HG03159 (cell line): Measurements from ENCODE around the gene DHRSX.
"Not testable (repeated sequence)": the region's sequence is repeated elsewhere in the genome, so short reads cannot be mapped to it uniquely, and the experiment has no call there.

Experiments
- ATAC-seq: cut with Tn5 transposase; IDR thresholded peaks from one replicate; pipeline ENCODE4 v1.9.1; 2021; ENCODE audit warnings: mild to moderate bottlenecking, moderate library complexity; ENCODE audit not compliant: unreplicated experiment

DHRSX gene

GRCh38 chrX:2376166-2376565, 124.6 kb downstream of the DHRSX start:
- ATAC-seq: no peak

GRCh38 chrX:2374086-2374485, 126.7 kb downstream of the DHRSX start:
- no peak for ATAC-seq

GRCh38 chrX:2373615-2374014, 127.2 kb downstream of the DHRSX start:
- ATAC-seq: no peak

GRCh38 chrX:2371026-2371711, 129.6 kb downstream of the DHRSX start:
- no peak for ATAC-seq

GRCh38 chrX:2370456-2370855, 130.3 kb downstream of the DHRSX start:
- no peak for ATAC-seq

GRCh38 chrX:2369206-2369605, 131.6 kb downstream of the DHRSX start:
- ATAC-seq: no peak

- ATAC-seq: no peak
Measured at GRCh38 chrX:2360731-2361130, 140.0 kb downstream of the DHRSX start.

GRCh38 chrX:2359522-2359921, 141.3 kb downstream of the DHRSX start:
- not testable (repeated sequence) for ATAC-seq

- ATAC-seq: no peak
Measured at GRCh38 chrX:2351999-2352995, 148.5 kb downstream of the DHRSX start.

GRCh38 chrX:2351321-2351720, 149.5 kb downstream of the DHRSX start:
- no peak for ATAC-seq

- not testable (repeated sequence) for ATAC-seq
Measured at GRCh38 chrX:2350703-2351102, 150.1 kb downstream of the DHRSX start.

- not testable (repeated sequence) for ATAC-seq
Measured at GRCh38 chrX:2350036-2350435, 150.7 kb downstream of the DHRSX start.

GRCh38 chrX:2348211-2348610, 152.6 kb downstream of the DHRSX start:
- ATAC-seq: no peak

- no peak for ATAC-seq
Measured at GRCh38 chrX:2346158-2346557, 154.6 kb downstream of the DHRSX start.

GRCh38 chrX:2345562-2345961, 155.2 kb downstream of the DHRSX start:
- ATAC-seq: no peak

- ATAC-seq: no peak
Measured at GRCh38 chrX:2343413-2343812, 157.4 kb downstream of the DHRSX start.

- no peak for ATAC-seq
Measured at GRCh38 chrX:2342874-2343273, 157.9 kb downstream of the DHRSX start.

GRCh38 chrX:2342281-2342688, 158.5 kb downstream of the DHRSX start:
- ATAC-seq: no peak

- no peak for ATAC-seq
Measured at GRCh38 chrX:2340991-2341390, 159.8 kb downstream of the DHRSX start.

- ATAC-seq: no peak
Measured at GRCh38 chrX:2336181-2336580, 164.6 kb downstream of the DHRSX start.

GRCh38 chrX:2334237-2334636, 166.5 kb downstream of the DHRSX start:
- no peak for ATAC-seq

GRCh38 chrX:2332252-2332651, 168.5 kb downstream of the DHRSX start:
- ATAC-seq: no peak
